CD14-positive monocyte (primary cell): ENCODE measurements around the gene LGALS3BP. TPM values are rescaled to one million over a fixed set of nuclear protein-coding genes. Genes with fewer than 3 reads are reported as not detected.

ENCODE experiments used
- DNase-seq, 3 donors: peaks; one replicate each; pipeline ENCODE4 v3.0.0-alpha.2; 2011 to 2022
- H2AFZ ChIP-seq: 2 replicates; pipeline ENCODE4 v1.6.0; 2012; ENCODE audit warnings: mild to moderate bottlenecking, low read depth, low read length, inconsistent platforms; ENCODE audit not compliant: insufficient read depth, poor library complexity, severe bottlenecking
- H3K27ac ChIP-seq, 2 donors: 1 replicate in 1 of 2; 2 replicates in 1 of 2; pipeline ENCODE4 v1.5.1; 2012 to 2013; ENCODE audit warnings: low read length in 2 of 2, control low read depth in 1 of 2, inconsistent platforms in 1 of 2, low read depth in 1 of 2, mild to moderate bottlenecking in 1 of 2
- H3K27me3 ChIP-seq, 2 donors: one replicate each; pipeline versions ENCODE4 v1.6.0 to v1.6.1; 2011 to 2013; ENCODE audit warnings: low read length in 2 of 2; ENCODE audit not compliant: control insufficient read depth in 2 of 2, insufficient read depth in 2 of 2
- H3K36me3 ChIP-seq, 2 donors: replicated peaks in 1 of 2; 1 replicate in 1 of 2; 2 replicates in 1 of 2; pipeline versions ENCODE4 v1.5.1 to v1.6.1; 2012 to 2013; ENCODE audit warnings: low read length in 2 of 2, control low read depth in 1 of 2, inconsistent platforms in 1 of 2, mild to moderate bottlenecking in 1 of 2; ENCODE audit not compliant: insufficient read depth in 2 of 2, control insufficient read depth in 1 of 2
- H3K4me1 ChIP-seq, 2 donors: 1 replicate in 1 of 2; 2 replicates in 1 of 2; pipeline versions ENCODE4 v1.5.1 to v1.6.1; 2012 to 2013; ENCODE audit warnings: low read length in 2 of 2, control low read depth in 1 of 2, inconsistent platforms in 1 of 2, mild to moderate bottlenecking in 1 of 2, moderate library complexity in 1 of 2; ENCODE audit not compliant: insufficient read depth in 2 of 2, control insufficient read depth in 1 of 2
- H3K4me2 ChIP-seq: replicated peaks from 2 replicates; pipeline ENCODE3; 2012; ENCODE audit warnings: low read length, moderate library complexity, mild to moderate bottlenecking; ENCODE audit not compliant: poor library complexity, severe bottlenecking; ENCODE audit errors: extremely low read depth
- H3K4me3 ChIP-seq, 3 experiments: fragments of 200-600 bp in 1 of 3; sonication (generic) in 1 of 3; replicated peaks in 1 of 3; 1 replicate in 2 of 3; 2 replicates in 1 of 3; pipeline ENCODE4 v1.5.1; 2011 to 2013; ENCODE audit warnings: low read length in 3 of 3, mild to moderate bottlenecking in 3 of 3, control low read depth in 2 of 3, low read depth in 2 of 3, inconsistent platforms in 1 of 3, moderate library complexity in 1 of 3
- H3K79me2 ChIP-seq: 2 replicates; pipeline ENCODE4 v1.6.0; 2012; ENCODE audit warnings: mild to moderate bottlenecking, control low read depth, inconsistent platforms, low read length, moderate library complexity; ENCODE audit not compliant: insufficient read depth
- H3K9ac ChIP-seq: 2 replicates; pipeline ENCODE4 v1.6.0; 2017; ENCODE audit warnings: low read length, mild to moderate bottlenecking; ENCODE audit not compliant: insufficient read depth, poor library complexity, severe bottlenecking
- H3K9me3 ChIP-seq, 2 donors: replicated peaks in 1 of 2; 1 replicate in 1 of 2; 2 replicates in 1 of 2; pipeline versions ENCODE4 v1.5.1 to v1.6.1; 2012 to 2013; ENCODE audit warnings: low read length in 2 of 2, control low read depth in 1 of 2; ENCODE audit not compliant: control insufficient read depth in 1 of 2, insufficient read depth in 1 of 2
- H4K20me1 ChIP-seq: 2 replicates; pipeline ENCODE4 v1.6.0; 2012; ENCODE audit warnings: mild to moderate bottlenecking, low read length, control low read depth, moderate library complexity; ENCODE audit not compliant: insufficient read depth
- H3K27ac Mint-ChIP-seq, 7 donors: one replicate each; pipeline ENCODE4 v1.8.0; 2020; ENCODE audit warnings: mild to moderate bottlenecking in 7 of 7, mixed read lengths in 7 of 7, moderate library complexity in 6 of 7, inconsistent platforms in 2 of 7
- H3K27me3 Mint-ChIP-seq, 3 donors: one replicate each; pipeline ENCODE4 v1.8.0; 2021 to 2022; ENCODE audit warnings: low read depth in 3 of 3, mild to moderate bottlenecking in 3 of 3, mixed read lengths in 3 of 3, moderate library complexity in 3 of 3, inconsistent platforms in 1 of 3
- H3K36me3 Mint-ChIP-seq, 2 donors: one replicate each; pipeline ENCODE4 v1.8.0; 2020; ENCODE audit warnings: mixed read lengths in 2 of 2, inconsistent platforms in 1 of 2, mild to moderate bottlenecking in 1 of 2
- H3K4me1 Mint-ChIP-seq: one replicate; pipeline ENCODE4 v1.8.0; 2020; ENCODE audit warnings: mild to moderate bottlenecking, mixed read lengths
- H3K4me3 Mint-ChIP-seq, 2 donors: one replicate each; pipeline ENCODE4 v1.8.0; 2020; ENCODE audit warnings: mild to moderate bottlenecking in 2 of 2, mixed read lengths in 2 of 2, moderate library complexity in 1 of 2
- H3K9me3 Mint-ChIP-seq, 7 donors: one replicate each; pipeline ENCODE4 v1.8.0; 2020 to 2022; ENCODE audit warnings: mixed read lengths in 7 of 7, mild to moderate bottlenecking in 6 of 7, moderate library complexity in 6 of 7, inconsistent platforms in 2 of 7
- WGBS: methylation state at CpG from one replicate; pipeline ENCODE4 v1.1.5; 2013; ENCODE audit warnings: missing lambda C conversion rate; ENCODE audit not compliant: insufficient coverage; 5-methylcytosine and 5-hydroxymethylcytosine counted together
- intact Hi-C, 2 donors: fragments of 100-400 bp; cut with micrococcal nuclease; formaldehyde crosslinking; loops; one replicate each; pipeline versions ENCODE4 v1.15.0 to v1.15.1; 2023
- polyA plus RNA-seq, 3 donors: library from polyadenylated mRNA; depleted of rRNA in 1 of 3; unstranded in 2 of 3; stranded (reverse) in 1 of 3; fragments of 300-500 nt in 2 of 3; fragments of >200 nt in 1 of 3; fragmentation: Illumina TruSeq in 2 of 3; gene quantifications; 1 replicate in 2 of 3; 2 replicates in 1 of 3; pipeline ENCODE4 v1.2.3, GENCODE V29; 2012 to 2021
- TF ChIP-seq, protein P1 (sequence below): fragments of 200-600 bp; IDR thresholded peaks from one replicate; pipeline ENCODE4 v1.8.0; 2022; ENCODE audit warnings: antibody characterized with exemption, mild to moderate bottlenecking

LGALS3BP gene
- polyA plus RNA-seq, 3 donors: 11.4 to 12.0 (median 11.7) TPM

DNA sequence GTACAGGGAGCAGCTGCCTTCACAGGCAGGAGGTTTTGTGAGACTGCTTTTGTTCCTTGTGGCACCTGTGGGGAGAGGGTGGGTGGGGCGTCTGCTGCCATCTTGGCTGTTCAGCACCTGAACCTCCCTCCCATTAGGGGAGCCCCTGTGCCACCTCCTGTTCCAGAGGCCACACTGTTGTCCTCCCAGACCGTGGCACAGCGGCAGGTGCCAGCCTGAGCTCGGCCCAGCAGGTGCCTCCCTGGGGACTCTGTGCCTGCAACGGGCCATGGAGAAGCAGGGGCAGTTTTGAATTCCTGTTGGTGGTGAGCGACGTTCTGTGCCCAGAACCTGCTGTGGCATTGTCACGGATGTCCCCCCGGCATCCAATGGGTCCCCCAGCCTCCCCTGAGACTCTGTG is 9.9 kb downstream of the LGALS3BP start:
- Histone ChIP-seq H3K9ac (no peak overlapping the region), H2AFZ (no peak overlapping the region), H3K4me3 (no peak overlapping the region), H3K36me3 (no peaks in the 10 kb centered on the region), H3K9me3 (no peaks in the 10 kb centered on the region), H3K79me2 (no peaks in the 10 kb centered on the region), H3K27ac (no peak overlapping the region), H4K20me1 (no peaks in the 10 kb centered on the region), H3K4me2 (no peak overlapping the region), H3K4me1 (peaks cover 4 to 8% of the 10 kb centered on the region in 2 donors), H3K27me3 (no peaks in the 10 kb centered on the region)
- TF ChIP-seq, protein P1, sequence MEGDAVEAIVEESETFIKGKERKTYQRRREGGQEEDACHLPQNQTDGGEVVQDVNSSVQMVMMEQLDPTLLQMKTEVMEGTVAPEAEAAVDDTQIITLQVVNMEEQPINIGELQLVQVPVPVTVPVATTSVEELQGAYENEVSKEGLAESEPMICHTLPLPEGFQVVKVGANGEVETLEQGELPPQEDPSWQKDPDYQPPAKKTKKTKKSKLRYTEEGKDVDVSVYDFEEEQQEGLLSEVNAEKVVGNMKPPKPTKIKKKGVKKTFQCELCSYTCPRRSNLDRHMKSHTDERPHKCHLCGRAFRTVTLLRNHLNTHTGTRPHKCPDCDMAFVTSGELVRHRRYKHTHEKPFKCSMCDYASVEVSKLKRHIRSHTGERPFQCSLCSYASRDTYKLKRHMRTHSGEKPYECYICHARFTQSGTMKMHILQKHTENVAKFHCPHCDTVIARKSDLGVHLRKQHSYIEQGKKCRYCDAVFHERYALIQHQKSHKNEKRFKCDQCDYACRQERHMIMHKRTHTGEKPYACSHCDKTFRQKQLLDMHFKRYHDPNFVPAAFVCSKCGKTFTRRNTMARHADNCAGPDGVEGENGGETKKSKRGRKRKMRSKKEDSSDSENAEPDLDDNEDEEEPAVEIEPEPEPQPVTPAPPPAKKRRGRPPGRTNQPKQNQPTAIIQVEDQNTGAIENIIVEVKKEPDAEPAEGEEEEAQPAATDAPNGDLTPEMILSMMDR: no peak
- intact Hi-C loops: loop anchor here (5.0 to 10.0 kb wide), 6 partner anchors 38 to 128 kb away; partner anchors contain the start of genes USP36 (in 2 of the 2) and TIMP2 (in 1 of the 2)
- Mint-ChIP-seq H3K4me3 (no peak overlapping the region), H3K36me3 (no peaks in the 10 kb centered on the region), H3K27me3 (peaks cover 1 to 2% (median 2%) of the 10 kb centered on the region in 3 donors), H3K27ac (no peak overlapping the region), H3K9me3 (peaks cover 0 to 2% (median 0%) of the 10 kb centered on the region in 7 donors), H3K4me1 (peaks cover 11% of the 10 kb centered on the region)
- 97% methylated on average over 8 of the region's 9 CpGs for WGBS
- no peak for DNase-seq

- no peaks in the 10 kb centered on the region for H3K9me3 ChIP-seq
- H3K4me1 Mint-ChIP-seq: peaks cover 11% of the 10 kb centered on the region
- WGBS: 89% methylated on average over 14 of the region's 21 CpGs
Observed at GRCh38 chr17:78967782-78968362, 11.9 kb downstream of the LGALS3BP start.

More at GRCh38 chr17:78967782-78968362, 11.9 kb downstream of the LGALS3BP start:
- H3K36me3 ChIP-seq: no peaks in the 10 kb centered on the region
- TF ChIP-seq, protein P1: no peak
- H3K27ac ChIP-seq: no peak overlapping the region
- peaks cover 4 to 8% of the 10 kb centered on the region in 2 donors for H3K4me1 ChIP-seq
- intact Hi-C loops: loop anchor here (5.0 kb wide), 2 partner anchors 36 to 41 kb away; partner anchors contain the start of gene TIMP2 (in 1 of the 2)
- peaks cover 0 to 2% (median 0%) of the 10 kb centered on the region in 7 donors for H3K9me3 Mint-ChIP-seq
- no peak overlapping the region for H3K9ac ChIP-seq
- no peak overlapping the region for H3K4me3 ChIP-seq
- H4K20me1 ChIP-seq: no peaks in the 10 kb centered on the region
- H3K27me3 Mint-ChIP-seq: peaks cover 1 to 4% (median 2%) of the 10 kb centered on the region in 3 donors
- no peak overlapping the region for H2AFZ ChIP-seq
- DNase-seq: no peak
- H3K79me2 ChIP-seq: no peaks in the 10 kb centered on the region
- H3K27ac Mint-ChIP-seq: peak overlapping the region in 1 of 7 donors; percentile 16
- H3K27me3 ChIP-seq: no peaks in the 10 kb centered on the region
- no peak overlapping the region for H3K4me2 ChIP-seq
- no peaks in the 10 kb centered on the region for H3K36me3 Mint-ChIP-seq
- H3K4me3 Mint-ChIP-seq: no peak overlapping the region
